SU-DHL-6 (cell line): ENCODE measurements around the gene SLC34A3.
A peak's percentile ranks its signal among the peaks of the same experiment; 100 is the strongest.

Experiments
- H2AFZ ChIP-seq: fragments of 200-600 bp; sonication (generic); 2 replicates; pipeline ENCODE4 v1.6.1; 2014; ENCODE audit warnings: low read depth, mild to moderate bottlenecking, moderate library complexity, mixed read lengths, antibody characterized with exemption, low read length; ENCODE audit not compliant: severe bottlenecking
- H3F3A ChIP-seq: fragments of 200-600 bp; shearing (Covaris generic); 2 replicates; pipeline ENCODE4 v1.6.0; 2016; ENCODE audit warnings: antibody characterized with exemption, mild to moderate bottlenecking; ENCODE audit not compliant: insufficient read depth
- H3K27ac ChIP-seq: fragments of 200-600 bp; sonication (generic); 2 replicates; pipeline ENCODE4 v1.5.1; 2016; ENCODE audit warnings: low read depth, mild to moderate bottlenecking, low read length, moderate library complexity, mixed read lengths
- H3K27me3 ChIP-seq: fragments of 200-600 bp; sonication (generic), shearing (Covaris generic); 2 replicates; pipeline ENCODE4 v1.6.0; 2014; ENCODE audit warnings: mild to moderate bottlenecking, low read length
- H3K36me3 ChIP-seq: fragments of 200-600 bp; sonication (generic); 2 replicates; pipeline ENCODE4 v1.6.1; 2014; ENCODE audit warnings: mild to moderate bottlenecking, low read length, mixed read lengths
- H3K4me2 ChIP-seq: fragments of 300-600, 200-600 bp; shearing (Covaris generic), sonication (generic); 2 replicates; pipeline ENCODE4 v1.6.0; 2014; ENCODE audit warnings: low read length, low read depth, mild to moderate bottlenecking; ENCODE audit not compliant: poor library complexity, severe bottlenecking
- H3K4me3 ChIP-seq: fragments of 200-600 bp; sonication (generic); 2 replicates; pipeline ENCODE4 v1.5.1; 2014; ENCODE audit warnings: antibody characterized with exemption, low read length, mild to moderate bottlenecking, mixed read lengths; ENCODE audit not compliant: insufficient read depth, poor library complexity, severe bottlenecking
- H3K79me2 ChIP-seq: fragments of 200-600 bp; sonication (generic); 2 replicates; pipeline ENCODE4 v1.6.1; 2014; ENCODE audit warnings: mild to moderate bottlenecking, low read length, moderate library complexity; ENCODE audit not compliant: insufficient read depth
- H3K9ac ChIP-seq: fragments of 200-600 bp; sonication (generic); 2 replicates; pipeline ENCODE4 v1.7.0; 2014; ENCODE audit warnings: mild to moderate bottlenecking, low read length
- H3K9me2 ChIP-seq: fragments of 200-600 bp; sonication (generic); replicated peaks from 2 replicates; pipeline ENCODE4 v1.6.1; 2014; ENCODE audit warnings: low read length; ENCODE audit not compliant: insufficient read depth
- H3K9me3 ChIP-seq: fragments of 200-600 bp; sonication (generic); 2 replicates; pipeline ENCODE4 v1.6.1; 2014; ENCODE audit warnings: low read length, mixed read lengths; ENCODE audit not compliant: insufficient read depth
- H4K20me1 ChIP-seq: fragments of 200-600 bp; sonication (generic); 2 replicates; pipeline ENCODE4 v1.6.1; 2014; ENCODE audit warnings: low read depth, mild to moderate bottlenecking, antibody characterized with exemption, low read length, moderate library complexity, mixed read lengths
- CTCF ChIP-seq: fragments of 200-600 bp; sonication (generic); IDR thresholded peaks from one replicate; pipeline ENCODE4 v1.5.1; 2017; ENCODE audit warnings: antibody characterized with exemption, mild to moderate bottlenecking, low read length, moderate library complexity; ENCODE audit not compliant: insufficient read depth, poor library complexity, severe bottlenecking
- EZH2phosphoT487 ChIP-seq: fragments of 200-600 bp; sonication (generic), shearing (Covaris generic); conservative IDR thresholded peaks from 2 replicates; pipeline ENCODE4 v1.6.1; 2018; ENCODE audit warnings: mild to moderate bottlenecking, antibody characterized with exemption, low read length, moderate library complexity, mixed read lengths

The SLC34A3 gene

GRCh38 chr9:137268538-137269201, 38.0 kb downstream of the SLC34A3 start:
- no peaks in the 10 kb centered on the region for H4K20me1 ChIP-seq
- no peaks in the 10 kb centered on the region for H3K36me3 ChIP-seq
- peak overlapping the region; percentile 41 for H3K4me2 ChIP-seq
- no peak overlapping the region for H3K4me3 ChIP-seq
- no peaks in the 10 kb centered on the region for H3K79me2 ChIP-seq
- peak overlapping the region; percentile 11; the same call in 1 of the 2 replicates for H3K9ac ChIP-seq
- H3K9me2 ChIP-seq: no peaks in the 10 kb centered on the region
- peak overlapping the region; percentile 78 for H3K27ac ChIP-seq
- TF ChIP-seq EZH2phosphoT487 (no peak), CTCF (no peak)
- H3K9me3 ChIP-seq: no peaks in the 10 kb centered on the region
- 0 out of 2 replicates have a peak, but pooled peaks cover 9% of the 10 kb centered on the region for H3F3A ChIP-seq
- H3K27me3 ChIP-seq: no peaks in the 10 kb centered on the region
- H2AFZ ChIP-seq: no peak overlapping the region

GRCh38 chr9:137269231-137269772, 38.6 kb downstream of the SLC34A3 start:
- Histone ChIP-seq H4K20me1 (no peaks in the 10 kb centered on the region), H3K9me2 (no peaks in the 10 kb centered on the region), H3K27me3 (no peaks in the 10 kb centered on the region), H3K36me3 (no peaks in the 10 kb centered on the region), H3K4me2 (peak overlapping the region; percentile 41), H3K4me3 (no peak overlapping the region), H2AFZ (no peak overlapping the region), H3F3A (0 out of 2 replicates have a peak, but pooled peaks cover 9% of the 10 kb centered on the region), H3K9me3 (no peaks in the 10 kb centered on the region), H3K79me2 (no peaks in the 10 kb centered on the region), H3K9ac (peak overlapping the region; percentile 11; the same call in 1 of the 2 replicates), H3K27ac (peak overlapping the region; percentile 78)
- TF ChIP-seq CTCF: no peak
- TF ChIP-seq EZH2phosphoT487: no peak

GRCh38 chr9:137270929-137271695, 40.4 kb downstream of the SLC34A3 start:
- H3K9ac ChIP-seq: no peak overlapping the region
- no peaks in the 10 kb centered on the region for H3K27me3 ChIP-seq
- 0 out of 2 replicates have a peak, but pooled peaks cover 9% of the 10 kb centered on the region for H3F3A ChIP-seq
- H3K27ac ChIP-seq: no peak overlapping the region
- no peaks in the 10 kb centered on the region for H3K36me3 ChIP-seq
- H3K79me2 ChIP-seq: no peaks in the 10 kb centered on the region
- H3K9me3 ChIP-seq: no peaks in the 10 kb centered on the region
- H3K4me3 ChIP-seq: no peak overlapping the region
- H4K20me1 ChIP-seq: no peaks in the 10 kb centered on the region
- H2AFZ ChIP-seq: no peak overlapping the region
- no peaks in the 10 kb centered on the region for H3K9me2 ChIP-seq
- H3K4me2 ChIP-seq: no peak overlapping the region
- no peak for TF ChIP-seq EZH2phosphoT487
- TF ChIP-seq CTCF: no peak
